ENCODE results near the gene CSRNP3.
A peak's percentile ranks its signal among the peaks of the same experiment; 100 is the strongest.

DNA sequence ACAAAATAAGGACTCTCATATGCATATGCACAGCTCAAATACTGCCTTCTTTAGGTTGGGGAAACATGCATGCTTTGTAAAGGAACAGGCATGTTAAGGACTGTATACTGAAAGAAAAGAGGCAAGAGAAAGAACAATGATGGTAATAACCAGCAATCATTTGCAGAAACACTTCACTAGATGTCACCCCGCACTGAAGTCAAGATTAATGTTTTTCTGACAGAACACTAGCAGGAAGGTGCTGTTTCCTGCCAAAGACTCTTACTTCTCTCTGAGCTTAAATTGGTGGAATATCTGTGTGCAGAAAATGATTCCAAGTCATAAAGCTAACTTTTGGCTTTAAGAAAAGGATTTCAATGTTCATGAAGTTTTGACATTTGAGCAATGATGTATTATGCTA lies 19.3 kb upstream of the CSRNP3 start:
- TF ChIP-seq, protein P1, sequence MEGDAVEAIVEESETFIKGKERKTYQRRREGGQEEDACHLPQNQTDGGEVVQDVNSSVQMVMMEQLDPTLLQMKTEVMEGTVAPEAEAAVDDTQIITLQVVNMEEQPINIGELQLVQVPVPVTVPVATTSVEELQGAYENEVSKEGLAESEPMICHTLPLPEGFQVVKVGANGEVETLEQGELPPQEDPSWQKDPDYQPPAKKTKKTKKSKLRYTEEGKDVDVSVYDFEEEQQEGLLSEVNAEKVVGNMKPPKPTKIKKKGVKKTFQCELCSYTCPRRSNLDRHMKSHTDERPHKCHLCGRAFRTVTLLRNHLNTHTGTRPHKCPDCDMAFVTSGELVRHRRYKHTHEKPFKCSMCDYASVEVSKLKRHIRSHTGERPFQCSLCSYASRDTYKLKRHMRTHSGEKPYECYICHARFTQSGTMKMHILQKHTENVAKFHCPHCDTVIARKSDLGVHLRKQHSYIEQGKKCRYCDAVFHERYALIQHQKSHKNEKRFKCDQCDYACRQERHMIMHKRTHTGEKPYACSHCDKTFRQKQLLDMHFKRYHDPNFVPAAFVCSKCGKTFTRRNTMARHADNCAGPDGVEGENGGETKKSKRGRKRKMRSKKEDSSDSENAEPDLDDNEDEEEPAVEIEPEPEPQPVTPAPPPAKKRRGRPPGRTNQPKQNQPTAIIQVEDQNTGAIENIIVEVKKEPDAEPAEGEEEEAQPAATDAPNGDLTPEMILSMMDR (conservative IDR thresholded peaks at IDR 0.05; ENCODE audit: low read length) = peak; percentile 51
- TF ChIP-seq EZH2phosphoT487 (IDR thresholded peaks at IDR 0.05; ENCODE audit: borderline replicate concordance) = no peak

Measured in Loucy (cell line).